Prostate gland (tissue), 2 donors: Measurements from ENCODE around the gene FANCI.

Source experiments
- CTCF ChIP-seq, 4 experiments: fragments of 200-600 bp in 2 of 4; fragments of 450-650 bp in 2 of 4; sonication (generic) in 2 of 4; IDR thresholded peaks; 1 replicate in 3 of 4; 2 replicates in 1 of 4; pipeline ENCODE4 v1.5.1; 2016 to 2019; ENCODE audit warnings: antibody characterized with exemption in 4 of 4, mild to moderate bottlenecking in 2 of 4, moderate library complexity in 2 of 4
- POLR2A ChIP-seq: fragments of 450-650 bp; IDR thresholded peaks from one replicate; pipeline ENCODE4 v1.6.1; 2016; ENCODE audit warnings: antibody characterized with exemption, mild to moderate bottlenecking
- POLR2AphosphoS5 ChIP-seq: sonication (generic); formaldehyde crosslinking; IDR thresholded peaks from one replicate; pipeline ENCODE4 v1.6.1; 2017; ENCODE audit warnings: antibody characterized with exemption

DNA sequence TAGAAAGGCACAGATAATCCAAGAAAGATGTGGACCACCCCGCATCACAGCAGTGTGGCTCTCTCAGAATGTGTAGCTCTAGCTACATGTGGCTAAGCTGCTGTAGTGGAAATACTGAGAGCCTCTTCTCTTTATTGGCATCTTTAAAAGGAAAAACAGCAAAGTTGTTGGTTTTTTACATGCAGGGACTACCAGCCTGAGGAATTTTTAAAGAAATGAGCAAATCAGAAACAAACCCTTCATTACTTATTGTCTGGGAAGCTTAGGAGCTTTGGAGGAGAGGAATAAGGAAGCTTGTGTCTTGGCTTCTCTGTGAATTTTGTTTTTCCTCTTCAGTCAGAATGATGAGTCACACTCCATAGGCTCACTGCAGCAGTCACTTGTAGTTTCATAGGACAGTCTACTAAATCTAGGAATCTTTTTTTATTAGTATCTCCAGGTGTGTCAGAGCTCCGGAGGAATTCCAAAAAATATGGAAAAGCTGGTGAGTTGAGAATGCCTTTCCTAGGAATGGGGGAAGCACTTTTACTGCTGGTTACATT, 63.3 kb downstream of the FANCI start:
- TF ChIP-seq CTCF (IDR thresholded peaks at IDR 0.05): no peak
- TF ChIP-seq POLR2A: no peak
- TF ChIP-seq POLR2AphosphoS5: no peak
